H54 (cell line): Measurements from ENCODE around the gene MGMT.

Source experiments
- DNase-seq: peaks from one replicate; pipeline ENCODE4 v3.0.0; 2011; ENCODE audit warnings: low spot score, mixed read lengths; ENCODE audit not compliant: insufficient read length
- FAIRE-seq: peaks from 3 replicates; lab custom pipeline; 2011; peaks lifted over from hg19 to GRCh38; lab: Jason Lieb, UNC
- POLR2A ChIP-seq: IDR thresholded peaks from 2 replicates; pipeline ENCODE4 v1.6.1; 2011; ENCODE audit warnings: low read depth, mild to moderate bottlenecking, low read length

Gene MGMT

DNA sequence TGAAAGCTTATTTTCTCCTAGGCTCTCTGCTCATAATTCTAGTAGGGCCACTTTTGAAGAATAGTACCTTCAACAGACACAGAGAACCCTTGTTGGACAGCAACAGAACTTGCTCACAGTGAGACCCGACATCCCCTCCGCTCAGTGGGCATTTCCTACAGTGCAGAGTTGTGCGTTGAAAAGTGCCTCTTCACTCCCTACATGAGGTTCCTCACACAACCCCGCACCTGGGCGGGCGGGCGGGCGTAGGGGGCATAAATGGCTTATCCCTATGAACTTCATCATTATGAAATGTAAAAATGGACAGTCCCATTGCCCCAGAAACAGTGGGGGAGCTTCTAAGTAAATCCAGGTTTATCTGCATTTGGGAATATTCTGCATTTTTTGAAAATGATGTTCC lies 174.9 kb downstream of the MGMT start:
- no peak for FAIRE-seq
- DNase-seq, result no peak
- no peak for TF ChIP-seq POLR2A

DNA sequence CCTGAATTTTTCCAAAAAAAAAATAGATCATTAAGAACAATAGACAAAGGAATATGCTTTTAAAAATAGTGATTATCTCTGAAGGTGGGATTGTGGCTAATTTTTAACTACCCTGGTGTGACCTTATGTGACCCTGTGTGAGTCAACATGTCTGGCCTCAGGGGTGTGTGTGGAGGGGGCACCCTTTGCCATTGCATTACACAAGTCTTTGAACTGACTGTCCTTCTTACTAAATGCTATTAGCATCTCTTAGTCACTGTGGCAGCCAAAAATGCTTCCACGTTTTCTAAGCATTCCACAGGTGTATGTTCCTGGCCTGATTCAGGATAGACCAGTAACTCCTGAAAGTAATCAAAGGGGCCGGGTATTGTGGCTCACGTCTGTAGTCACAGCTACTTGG lies 175.4 kb downstream of the MGMT start:
- no peak for TF ChIP-seq POLR2A
- DNase-seq (no peak), FAIRE-seq (no peak)

DNA sequence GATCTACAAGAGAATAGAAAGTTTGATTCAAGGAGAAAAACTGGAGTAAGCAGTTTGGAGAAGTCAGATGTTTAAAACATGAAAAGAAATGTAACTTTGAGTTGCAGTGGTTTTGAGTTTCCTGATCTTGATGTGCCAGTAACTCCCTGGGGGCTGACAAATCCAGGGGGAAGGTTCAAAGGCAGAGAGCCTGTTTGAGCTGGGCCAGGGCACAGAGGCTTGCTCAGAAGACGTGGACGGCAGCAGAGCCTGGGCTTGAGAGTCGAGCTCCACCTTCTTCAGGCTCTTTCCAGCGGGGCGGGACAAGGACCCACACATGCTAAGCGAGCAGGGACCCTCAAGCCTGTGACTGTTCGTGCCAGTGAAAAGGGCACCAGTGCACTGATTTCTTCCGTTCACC lies 176.2 kb downstream of the MGMT start:
- FAIRE-seq (no peak), DNase-seq (no peak)
- no peak for TF ChIP-seq POLR2A

DNA sequence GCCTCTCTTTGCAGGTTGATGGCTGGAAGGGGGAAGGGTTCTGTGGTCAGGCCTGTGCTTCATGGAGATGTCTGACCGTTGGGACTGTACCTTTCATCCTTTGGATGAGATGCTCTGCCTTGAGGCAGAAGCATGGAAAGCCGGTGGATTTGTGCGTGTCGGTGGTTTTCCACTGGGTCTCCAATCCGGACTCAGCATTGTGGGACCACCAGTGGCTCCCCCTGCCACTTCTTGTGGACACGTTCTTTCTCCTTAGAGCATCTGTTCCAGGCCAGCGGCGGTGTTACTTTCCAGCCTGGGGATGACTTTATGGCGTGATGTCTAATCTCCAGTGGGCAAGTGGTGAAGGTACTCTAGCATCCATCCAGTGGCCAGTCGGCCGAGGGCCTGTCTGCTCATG lies 178.4 kb downstream of the MGMT start:
- DNase-seq (no peak), FAIRE-seq (no peak)
- no peak for TF ChIP-seq POLR2A

DNA sequence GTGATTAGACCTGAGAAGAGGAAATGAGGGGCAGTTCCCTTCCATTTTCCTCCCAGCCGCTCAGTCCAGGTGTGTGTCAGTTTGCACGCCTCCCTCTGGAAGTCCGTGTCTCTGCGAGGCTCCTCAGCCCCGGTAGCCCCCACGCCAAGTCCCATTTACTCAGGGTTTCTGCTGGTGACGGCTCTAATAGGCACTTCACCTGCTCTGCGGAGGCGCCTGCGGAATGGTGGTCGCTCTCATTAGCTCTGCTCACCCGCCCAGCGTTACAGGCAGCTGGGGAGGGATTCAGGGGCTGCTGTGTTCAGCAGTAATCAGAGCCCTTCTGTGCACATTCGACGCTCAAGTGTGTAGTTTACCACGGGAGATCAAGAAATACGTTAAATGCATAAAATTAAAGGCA lies 179.9 kb downstream of the MGMT start:
- no peak for DNase-seq
- no peak for TF ChIP-seq POLR2A
- FAIRE-seq, result no peak

DNA sequence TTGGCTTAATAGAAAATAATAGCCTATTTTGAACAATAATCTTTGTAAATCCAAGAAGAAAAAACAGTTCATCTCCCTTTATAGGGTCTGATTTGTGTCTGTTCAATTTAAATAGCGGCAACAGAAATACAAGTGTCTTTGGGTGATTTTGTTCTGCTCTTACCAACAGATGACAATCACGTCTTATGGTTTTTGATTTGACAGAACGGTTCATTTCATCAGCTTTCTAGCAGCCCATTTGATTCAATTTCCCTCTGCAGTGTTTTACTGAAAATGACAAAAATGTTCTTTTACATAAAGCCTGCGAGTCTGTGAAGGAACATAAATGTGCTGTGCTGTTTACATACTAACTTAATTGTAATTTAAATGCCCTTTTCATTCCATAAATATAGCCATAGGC lies 180.5 kb downstream of the MGMT start:
- FAIRE-seq (no peak), DNase-seq (no peak)
- no peak for TF ChIP-seq POLR2A

DNA sequence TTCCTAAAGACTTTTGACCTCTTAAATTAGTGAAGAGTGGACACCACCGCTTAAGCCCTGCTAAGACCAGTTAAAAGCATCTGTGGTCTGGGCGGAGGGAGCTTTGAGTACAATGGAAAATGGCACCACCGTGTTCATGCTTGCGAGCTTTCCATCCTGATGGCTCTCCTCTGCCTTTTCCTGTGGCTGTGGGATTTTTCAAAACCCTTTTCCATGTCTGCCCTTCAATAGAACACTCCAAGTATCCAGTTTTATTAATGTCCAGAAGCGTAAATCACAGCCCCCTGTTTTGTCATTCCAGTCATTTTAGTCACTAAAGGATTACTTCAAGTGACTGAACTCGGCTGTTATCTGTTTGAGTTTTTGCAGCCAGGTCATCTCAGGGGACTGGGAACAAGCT lies 181.8 kb downstream of the MGMT start:
- no peak for TF ChIP-seq POLR2A
- DNase-seq (no peak), FAIRE-seq (no peak)

DNA sequence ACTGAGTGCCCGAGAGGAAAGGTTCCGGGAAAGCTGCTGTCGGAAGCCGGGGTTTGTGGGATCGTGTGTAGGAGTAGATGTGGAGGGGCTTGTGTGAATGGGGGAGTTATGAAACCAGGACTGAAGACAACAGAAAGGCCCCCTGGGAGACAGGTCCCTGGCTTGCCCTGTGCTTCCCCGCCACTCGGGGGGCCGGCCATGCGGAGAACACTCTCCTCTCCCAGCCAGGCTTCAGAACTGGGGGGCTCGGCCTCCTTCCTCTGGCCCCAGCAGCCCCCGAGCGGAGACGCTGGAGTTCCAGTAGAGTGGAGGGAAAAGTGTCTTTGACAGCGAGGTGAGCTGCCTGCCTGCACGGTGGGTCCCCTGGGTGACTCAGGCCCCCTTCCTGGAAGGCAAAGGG lies 185.0 kb downstream of the MGMT start:
- DNase-seq (no peak), FAIRE-seq (no peak)
- TF ChIP-seq POLR2A, result no peak

DNA sequence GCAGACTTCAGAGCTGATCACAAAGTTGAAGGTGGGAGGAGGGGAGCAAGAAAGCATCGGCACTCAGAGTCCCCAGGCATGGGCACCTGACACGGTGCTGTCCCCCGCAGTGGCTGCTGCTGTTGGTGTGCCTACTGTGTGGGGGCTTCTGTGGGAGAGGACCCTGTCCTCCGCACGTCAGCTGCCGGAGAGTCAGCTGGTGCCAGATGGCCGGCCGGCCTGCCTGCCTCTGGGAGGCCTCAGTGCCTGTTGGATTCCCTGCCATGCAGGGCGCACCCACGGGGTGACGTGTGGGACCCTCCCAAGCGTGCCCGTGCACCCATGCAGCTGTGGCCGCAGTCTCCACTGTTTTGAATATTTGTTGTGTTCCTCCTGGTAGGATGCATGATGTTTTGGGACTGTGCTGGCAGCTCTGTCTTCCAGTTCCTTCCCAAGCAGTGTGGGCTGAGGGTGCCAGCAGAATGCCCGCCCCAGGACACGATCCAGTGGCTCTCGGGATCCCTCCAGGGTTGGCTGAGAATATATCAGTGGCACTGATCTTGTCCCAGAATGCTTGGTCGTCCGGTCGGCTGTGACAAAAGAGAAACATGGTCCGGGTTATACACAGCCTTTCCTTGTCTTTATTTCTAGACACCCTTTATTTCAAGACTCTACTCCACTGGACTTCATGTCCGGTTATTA lies 185.6 kb downstream of the MGMT start:
- TF ChIP-seq POLR2A, result no peak
- no peak for FAIRE-seq
- DNase-seq, result no peak

DNA sequence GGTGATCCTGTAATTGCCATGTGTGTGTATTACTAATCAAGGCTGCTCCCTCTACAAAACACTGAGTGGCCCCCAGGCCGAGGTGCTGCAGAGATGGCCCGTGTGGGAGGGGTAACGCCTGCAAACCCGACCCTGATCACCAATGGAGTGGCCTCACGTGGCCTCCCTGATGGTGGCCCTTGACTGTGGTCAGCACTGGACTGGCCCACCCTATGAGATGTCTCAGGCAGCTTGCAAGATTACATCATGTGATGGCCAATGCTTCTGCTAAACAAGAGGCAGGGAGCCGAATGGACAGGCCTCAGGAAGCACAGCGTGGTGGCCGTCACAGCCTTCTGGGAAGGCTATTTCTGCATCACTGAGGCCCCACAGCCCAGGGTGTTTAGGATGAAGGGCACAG lies 186.4 kb downstream of the MGMT start:
- DNase-seq (no peak), FAIRE-seq (no peak)
- no peak for TF ChIP-seq POLR2A

DNA sequence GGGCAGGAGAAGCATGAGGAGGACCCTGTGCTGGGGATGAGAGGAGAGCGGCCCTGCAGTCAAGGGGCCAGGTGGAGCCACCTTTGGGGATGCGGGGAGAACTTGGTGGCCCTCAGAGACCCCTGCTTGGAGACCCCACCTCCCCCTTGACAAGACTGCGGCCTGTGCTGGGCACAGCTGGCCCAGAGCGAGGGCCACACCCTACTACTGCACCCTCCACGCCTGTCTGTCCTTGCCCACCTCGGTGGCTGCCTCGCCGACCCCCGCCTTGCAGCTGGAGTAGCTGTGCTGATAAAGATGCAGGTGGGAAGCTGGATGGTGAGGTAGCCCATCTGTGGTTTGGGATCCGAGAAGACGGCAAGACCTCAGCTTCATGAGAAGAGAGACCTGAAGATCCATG lies 186.8 kb downstream of the MGMT start:
- FAIRE-seq (no peak), DNase-seq (no peak)
- no peak for TF ChIP-seq POLR2A

DNA sequence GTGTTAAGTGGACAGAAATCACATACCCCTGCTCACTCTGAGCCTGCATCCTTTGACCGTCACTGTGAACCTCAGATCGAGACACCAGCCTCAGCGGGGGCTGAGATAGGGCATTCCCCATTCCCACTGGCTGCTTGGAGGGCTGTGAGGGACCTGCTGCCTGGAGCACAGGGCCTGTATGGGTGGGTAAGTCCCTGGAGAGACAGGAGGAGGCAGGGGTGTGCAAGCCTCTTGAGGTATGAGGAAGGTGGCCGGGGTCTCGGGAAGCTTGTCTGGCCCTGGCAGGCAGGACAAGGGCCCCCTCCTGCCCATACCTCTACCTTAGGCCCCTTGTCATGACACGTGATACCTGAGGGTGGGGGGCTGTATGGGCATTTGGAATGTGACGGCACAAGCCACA lies 187.4 kb downstream of the MGMT start:
- FAIRE-seq, result no peak

DNA sequence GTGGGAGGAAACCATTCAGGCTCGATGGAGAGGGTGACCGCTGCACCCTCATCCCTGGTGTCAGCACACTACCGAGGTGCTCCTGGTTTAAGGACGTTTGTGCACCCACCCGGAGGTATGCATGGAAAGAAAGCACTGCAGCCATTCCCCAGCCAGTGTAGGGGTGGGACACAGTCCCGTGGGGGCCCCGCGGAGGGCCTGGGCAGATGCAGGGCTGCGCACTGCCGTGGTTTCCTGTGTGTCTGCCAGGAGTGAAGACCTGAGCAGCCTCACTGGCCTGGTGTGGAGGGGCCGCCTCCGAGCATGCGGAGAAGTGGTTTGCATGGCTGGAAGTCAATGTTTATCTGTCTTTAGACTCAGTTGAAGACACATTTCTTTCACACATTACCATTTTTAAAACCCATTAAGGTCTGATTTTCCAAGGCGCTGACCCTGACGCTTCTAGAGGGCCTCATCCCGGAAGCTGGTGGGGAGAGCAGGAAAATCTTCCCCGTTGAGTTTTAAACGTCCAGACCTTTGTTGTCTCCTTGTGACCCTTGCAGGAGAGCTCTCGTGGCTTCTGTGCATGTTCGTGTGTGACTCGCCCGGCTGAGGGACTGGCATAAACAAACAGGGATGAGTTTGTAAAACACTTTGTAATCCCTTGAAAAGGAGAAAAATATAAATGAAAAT lies 188.1 kb downstream of the MGMT start:
- no peak for FAIRE-seq
- no peak for DNase-seq
- no peak for TF ChIP-seq POLR2A

More for the DNA sequence above, 187.4 kb downstream of the MGMT start:
- TF ChIP-seq POLR2A, result no peak
- no peak for DNase-seq

DNA sequence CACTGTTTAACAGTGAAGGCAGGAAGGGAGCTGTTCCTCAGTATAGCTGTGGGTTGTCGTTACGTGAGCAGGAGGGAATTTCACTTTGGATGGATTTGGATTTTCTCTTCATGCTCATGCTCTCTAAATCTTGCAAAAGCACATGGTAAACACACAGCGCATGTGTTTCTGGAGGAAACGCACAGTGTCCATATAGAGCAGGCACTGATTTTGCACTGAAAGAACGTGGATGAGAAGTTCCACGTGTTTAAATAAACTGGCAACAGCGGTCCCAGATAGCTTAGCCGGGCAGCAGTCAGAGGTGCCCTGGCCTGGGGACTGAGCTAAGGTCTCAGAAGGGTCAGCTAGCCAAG lies 188.6 kb downstream of the MGMT start:
- no peak for TF ChIP-seq POLR2A
- DNase-seq (no peak), FAIRE-seq (no peak)

DNA sequence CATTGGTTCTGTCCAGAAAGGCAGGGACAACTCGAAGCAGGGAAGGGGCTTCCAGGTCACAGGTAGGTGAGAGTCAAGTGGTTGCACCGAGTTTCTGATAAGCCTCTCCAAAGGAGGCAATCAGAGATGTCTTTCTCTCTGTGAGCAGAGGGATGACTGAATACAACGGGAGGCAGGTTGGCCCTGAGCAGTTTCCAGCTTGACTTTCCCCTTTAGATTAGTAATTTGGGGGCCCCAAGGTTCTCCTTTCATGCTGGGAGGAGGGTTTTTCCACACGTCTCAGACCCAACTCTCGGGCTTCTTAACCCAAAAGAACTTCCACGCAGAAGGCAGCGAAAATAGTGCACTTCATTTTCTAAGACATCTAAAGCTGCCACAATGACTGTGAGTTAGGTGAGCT lies 189.6 kb downstream of the MGMT start:
- TF ChIP-seq POLR2A, result no peak
- DNase-seq (no peak), FAIRE-seq (no peak)
